ENCODE measurements around the gene OFD1. TPM values are rescaled to one million over a fixed set of nuclear protein-coding genes. Genes with fewer than 3 reads are reported as not detected.

The OFD1 gene
- polyA plus RNA-seq, 2 of the 4 experiments (the other 2 are of a cell fraction): 14.8 to 24.9 TPM

DNA sequence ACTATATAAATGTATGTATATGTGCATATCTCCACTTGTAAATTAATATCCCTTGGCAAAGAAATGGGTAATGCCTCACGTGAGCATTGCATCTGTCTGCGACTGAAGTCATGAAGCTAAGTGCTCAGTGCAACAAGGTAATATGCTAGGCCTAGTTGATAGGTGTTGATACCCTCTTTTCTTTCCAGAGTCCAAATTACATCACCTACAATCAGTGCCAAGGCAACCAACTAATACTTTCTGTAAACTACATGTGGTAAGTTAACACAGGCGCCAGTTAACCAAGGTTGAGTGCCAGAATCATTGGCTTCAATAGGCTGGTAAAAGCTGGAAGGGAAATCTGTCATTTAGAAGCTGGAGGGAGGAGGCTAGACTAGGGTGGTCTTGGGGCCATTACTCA is 41.3 kb downstream of the OFD1 start (continued):
- no peak for TF ChIP-seq CTCF (IDR thresholded peaks at IDR 0.05)

- ChIA-PET POLR2A (no interaction called here), CTCF (interaction anchor here (0.7 kb wide), 1 partner anchor 1366 kb away, joined by 3 read pairs; no protein-coding TSS in a partner anchor)
- Histone ChIP-seq H3K27ac (no peak overlapping the region), H3K4me3 (no peak overlapping the region), H3K4me2 (no peak overlapping the region), H3K9me3 (no peaks in the 10 kb centered on the region), H3K4me1 (no peaks in the 10 kb centered on the region)
- DNase-seq (ENCODE audit: low read depth in 1 of 2, low spot score in 1 of 2): no peak
- TF ChIP-seq ATOH8 (CRISPR knock-in tag; IDR thresholded peaks at IDR 0.05; ENCODE audit: low read depth): no peak
- no peak for TF ChIP-seq HMGXB4 (CRISPR knock-in tag; IDR thresholded peaks at IDR 0.05; ENCODE audit: borderline replicate concordance)
- TF ChIP-seq PBX3 (IDR thresholded peaks at IDR 0.05): no peak
- no peak for TF ChIP-seq EP300 (IDR thresholded peaks at IDR 0.05)
- TF ChIP-seq, protein P1, sequence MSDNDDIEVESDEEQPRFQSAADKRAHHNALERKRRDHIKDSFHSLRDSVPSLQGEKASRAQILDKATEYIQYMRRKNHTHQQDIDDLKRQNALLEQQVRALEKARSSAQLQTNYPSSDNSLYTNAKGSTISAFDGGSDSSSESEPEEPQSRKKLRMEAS (IDR thresholded peaks at IDR 0.05): no peak
- no peak for TF ChIP-seq ZC3H11A (IDR thresholded peaks at IDR 0.05)
- no peak for TF ChIP-seq REST (IDR thresholded peaks at IDR 0.05)
- TF ChIP-seq, protein P2, sequence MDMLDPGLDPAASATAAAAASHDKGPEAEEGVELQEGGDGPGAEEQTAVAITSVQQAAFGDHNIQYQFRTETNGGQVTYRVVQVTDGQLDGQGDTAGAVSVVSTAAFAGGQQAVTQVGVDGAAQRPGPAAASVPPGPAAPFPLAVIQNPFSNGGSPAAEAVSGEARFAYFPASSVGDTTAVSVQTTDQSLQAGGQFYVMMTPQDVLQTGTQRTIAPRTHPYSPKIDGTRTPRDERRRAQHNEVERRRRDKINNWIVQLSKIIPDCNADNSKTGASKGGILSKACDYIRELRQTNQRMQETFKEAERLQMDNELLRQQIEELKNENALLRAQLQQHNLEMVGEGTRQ (IDR thresholded peaks at IDR 0.05): no peak
- TF ChIP-seq ZNF302 (CRISPR knock-in tag; IDR thresholded peaks at IDR 0.05): no peak
- TF ChIP-seq HDAC2 (IDR thresholded peaks at IDR 0.05): no peak
- TF ChIP-seq TFCP2L1 (CRISPR knock-in tag; IDR thresholded peaks at IDR 0.05): no peak
- TF ChIP-seq ZSCAN20 (CRISPR knock-in tag; IDR thresholded peaks at IDR 0.05): no peak
- TF ChIP-seq MYC (IDR thresholded peaks at IDR 0.05; ENCODE audit: borderline replicate concordance, low read length): no peak
- no peak for TF ChIP-seq NFE2L2 (conservative IDR thresholded peaks at IDR 0.05; ENCODE audit: low read length)
- TF ChIP-seq MAFK (IDR thresholded peaks at IDR 0.05; ENCODE audit: partially characterized antibody): no peak
- TF ChIP-seq CBX2 (IDR thresholded peaks at IDR 0.05; ENCODE audit: borderline replicate concordance, low read depth): no peak
- no peak for TF ChIP-seq SMC3 (IDR thresholded peaks at IDR 0.05)
- TF ChIP-seq PHF8 (IDR thresholded peaks at IDR 0.05; ENCODE audit: borderline replicate concordance, low read depth): no peak
- 82% methylated on average over 4 of the region's 4 CpGs for WGBS (ENCODE audit: missing lambda C conversion rate)
- ATAC-seq: no peak
- peak; percentile 51 for FAIRE-seq
These were observed 41.8 kb downstream of the OFD1 start for GRCh38 chrX:13776387-13776786.

Measured in A549 (cell line).